AG10803 (cell line): ENCODE data around the gene PLEKHH2.

ENCODE experiments used
- DNase-seq: peaks from one replicate; pipeline ENCODE4 v3.0.0; 2010; ENCODE audit warnings: low read depth
- H3K4me3 ChIP-seq: 2 replicates; pipeline ENCODE4 v1.5.1; 2011; ENCODE audit warnings: mild to moderate bottlenecking, low read length, control low read depth
- TF ChIP-seq, protein P1 (sequence below): conservative IDR thresholded peaks from 2 replicates; pipeline ENCODE4 v1.5.1; 2011; ENCODE audit warnings: mild to moderate bottlenecking, low read length, control low read depth, inconsistent platforms

Gene PLEKHH2

DNA sequence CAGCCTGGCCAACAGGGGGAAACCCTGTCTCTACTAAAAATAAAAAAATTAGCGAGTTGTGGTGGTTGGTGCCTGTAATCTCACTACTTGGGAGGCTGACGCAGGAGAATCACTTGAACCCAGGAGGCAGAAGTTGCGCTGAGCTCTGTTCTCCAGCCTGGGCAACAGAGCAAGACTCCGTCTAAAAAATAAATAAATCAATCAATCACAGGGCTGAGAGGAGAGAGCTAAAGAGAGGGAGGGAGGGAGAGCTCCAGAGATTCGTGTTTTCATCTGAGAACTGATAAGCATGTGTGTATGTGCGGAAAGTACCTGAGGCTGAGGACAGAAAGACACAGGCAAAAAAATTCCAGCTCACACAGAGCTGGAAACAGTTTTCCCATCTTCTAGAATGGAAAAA lies 99.6 kb downstream of the PLEKHH2 start:
- TF ChIP-seq, protein P1, sequence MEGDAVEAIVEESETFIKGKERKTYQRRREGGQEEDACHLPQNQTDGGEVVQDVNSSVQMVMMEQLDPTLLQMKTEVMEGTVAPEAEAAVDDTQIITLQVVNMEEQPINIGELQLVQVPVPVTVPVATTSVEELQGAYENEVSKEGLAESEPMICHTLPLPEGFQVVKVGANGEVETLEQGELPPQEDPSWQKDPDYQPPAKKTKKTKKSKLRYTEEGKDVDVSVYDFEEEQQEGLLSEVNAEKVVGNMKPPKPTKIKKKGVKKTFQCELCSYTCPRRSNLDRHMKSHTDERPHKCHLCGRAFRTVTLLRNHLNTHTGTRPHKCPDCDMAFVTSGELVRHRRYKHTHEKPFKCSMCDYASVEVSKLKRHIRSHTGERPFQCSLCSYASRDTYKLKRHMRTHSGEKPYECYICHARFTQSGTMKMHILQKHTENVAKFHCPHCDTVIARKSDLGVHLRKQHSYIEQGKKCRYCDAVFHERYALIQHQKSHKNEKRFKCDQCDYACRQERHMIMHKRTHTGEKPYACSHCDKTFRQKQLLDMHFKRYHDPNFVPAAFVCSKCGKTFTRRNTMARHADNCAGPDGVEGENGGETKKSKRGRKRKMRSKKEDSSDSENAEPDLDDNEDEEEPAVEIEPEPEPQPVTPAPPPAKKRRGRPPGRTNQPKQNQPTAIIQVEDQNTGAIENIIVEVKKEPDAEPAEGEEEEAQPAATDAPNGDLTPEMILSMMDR = no peak
- no peak for DNase-seq
- no peak overlapping the region for H3K4me3 ChIP-seq

DNA sequence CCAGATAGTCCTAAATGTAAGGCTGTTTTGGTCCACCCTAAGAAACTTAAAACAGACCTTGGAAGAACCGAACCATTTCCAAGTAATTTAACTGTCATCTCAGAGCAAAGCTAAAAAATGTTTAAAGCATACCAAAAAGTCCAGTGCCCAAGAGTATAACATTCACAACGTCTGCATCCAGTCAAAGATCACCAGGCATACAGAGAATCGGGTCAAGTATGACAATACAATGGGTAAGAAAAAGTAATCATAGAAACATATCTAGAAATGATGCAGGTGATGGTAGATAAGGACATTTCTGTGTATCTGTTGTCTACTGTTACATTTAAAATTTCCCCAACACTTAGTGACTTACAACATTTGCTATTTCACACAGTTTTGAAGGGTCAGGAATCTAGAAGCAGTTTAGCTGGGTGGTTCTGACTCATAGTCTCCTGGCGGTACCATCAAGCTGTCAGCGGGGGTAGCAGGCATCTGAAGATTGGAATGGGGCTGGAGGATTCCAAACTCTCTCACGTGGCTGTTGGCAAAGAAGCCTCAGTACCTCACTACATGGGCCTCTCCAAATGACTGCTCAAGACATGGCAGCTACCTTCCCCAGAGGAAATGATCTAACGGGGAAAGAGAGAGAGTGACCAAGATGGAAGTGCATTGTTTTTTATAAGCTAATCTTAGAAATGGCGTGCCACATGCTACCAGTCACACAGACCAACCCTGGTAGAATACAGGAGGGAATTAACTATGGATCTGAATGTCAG lies 100.2 kb downstream of the PLEKHH2 start:
- peak; percentile 92 for DNase-seq
- no peak overlapping the region for H3K4me3 ChIP-seq
- TF ChIP-seq, protein P1 = no peak

DNA sequence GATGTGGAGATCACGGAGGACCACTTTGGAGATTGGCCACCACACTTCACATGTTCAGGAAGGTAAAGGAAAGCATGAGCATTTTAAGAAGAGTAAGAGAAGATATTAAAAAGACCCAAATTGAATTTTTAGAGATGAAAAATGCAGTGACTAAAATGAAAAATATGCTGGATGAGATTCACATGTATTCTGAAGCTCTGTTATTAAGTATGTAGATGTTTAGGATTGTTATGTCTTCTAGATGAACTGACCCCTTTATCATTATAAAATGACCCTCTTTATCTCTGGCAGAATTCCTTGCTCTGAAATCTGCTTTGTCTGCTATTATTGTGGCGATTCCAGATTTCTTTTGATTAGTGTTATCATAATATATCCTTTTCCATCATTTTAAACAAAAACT lies 100.8 kb downstream of the PLEKHH2 start:
- TF ChIP-seq, protein P1 = no peak
- H3K4me3 ChIP-seq = no peak overlapping the region
- DNase-seq = no peak

DNA sequence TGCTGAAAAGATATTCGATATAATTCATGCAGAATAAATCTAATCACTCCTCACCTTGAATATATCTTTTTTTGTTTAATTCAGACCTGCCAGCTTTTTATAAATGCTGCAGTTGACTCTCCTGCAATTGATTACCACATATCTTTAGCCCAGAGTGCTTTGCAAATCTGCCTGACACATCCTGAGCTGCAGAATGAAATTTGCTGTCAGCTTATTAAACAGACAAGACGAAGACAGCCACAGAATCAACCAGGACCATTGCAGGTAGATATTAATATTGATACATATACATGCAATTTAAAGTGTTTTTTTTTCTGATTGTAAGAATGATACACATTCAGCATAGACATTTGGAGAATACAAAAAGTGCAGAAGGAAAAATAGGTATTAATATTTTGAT lies 101.2 kb downstream of the PLEKHH2 start:
- no peak for DNase-seq
- TF ChIP-seq, protein P1 = no peak
- H3K4me3 ChIP-seq = no peak overlapping the region

DNA sequence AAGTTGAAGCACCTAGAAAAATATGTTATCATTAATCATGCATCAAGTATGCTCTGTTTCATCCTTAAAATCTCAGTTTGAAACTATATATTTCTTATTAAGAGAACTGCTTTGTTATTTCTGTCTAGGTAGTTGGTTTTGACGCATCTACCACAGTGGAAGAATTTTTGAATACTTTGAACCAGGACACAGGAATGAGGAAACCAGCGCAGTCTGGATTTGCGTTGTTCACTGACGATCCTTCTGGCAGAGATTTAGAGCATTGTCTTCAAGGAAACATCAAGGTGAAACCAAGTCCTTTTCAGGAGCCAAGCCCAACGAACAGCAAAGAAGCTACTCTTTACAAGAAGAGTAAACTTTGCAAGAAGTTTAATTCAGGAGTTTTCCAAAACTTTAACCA lies 106.6 kb downstream of the PLEKHH2 start:
- TF ChIP-seq, protein P1 = no peak
- H3K4me3 ChIP-seq = no peak overlapping the region
- DNase-seq = no peak

DNA sequence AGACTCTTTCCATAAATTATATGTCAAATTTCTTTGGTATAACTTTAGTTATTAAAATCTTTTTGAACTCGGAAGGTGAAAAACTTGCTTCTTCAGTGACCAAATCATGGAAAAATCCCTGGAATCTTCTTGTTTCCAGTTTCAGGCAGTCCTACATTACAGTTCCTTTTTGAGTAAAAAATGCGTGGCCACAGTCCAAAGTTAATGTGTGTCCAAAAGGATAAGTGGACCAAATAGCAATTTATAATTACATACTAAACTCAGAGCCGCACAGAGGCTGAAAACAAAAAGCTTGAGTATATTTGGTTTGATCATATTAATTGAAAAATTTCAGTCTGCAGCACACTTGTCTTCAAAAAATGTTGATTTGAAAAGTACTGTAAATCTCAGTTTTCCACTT lies 108.4 kb downstream of the PLEKHH2 start:
- TF ChIP-seq, protein P1 = no peak
- no peak overlapping the region for H3K4me3 ChIP-seq
- peak; percentile 77 for DNase-seq

DNA sequence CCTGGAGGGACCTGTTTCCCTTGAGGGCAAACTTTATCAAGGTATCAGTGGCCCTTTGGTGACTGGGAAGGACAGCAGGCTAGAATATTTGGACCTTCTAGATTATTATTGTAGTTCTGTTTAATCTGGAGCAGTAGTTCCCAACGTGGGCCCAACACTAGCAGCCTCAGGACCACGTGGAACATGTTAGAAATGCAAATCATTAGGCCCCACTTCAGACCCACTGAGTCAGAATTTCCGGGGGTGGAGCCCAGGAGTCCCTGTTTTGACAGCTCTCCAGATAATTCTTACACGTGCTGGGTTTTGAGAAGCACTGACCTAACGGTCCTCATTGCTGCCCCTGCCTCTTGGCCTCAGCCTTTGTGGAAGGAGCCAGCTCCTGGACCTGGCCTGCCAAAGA lies 111.3 kb downstream of the PLEKHH2 start:
- no peak overlapping the region for H3K4me3 ChIP-seq
- TF ChIP-seq, protein P1 = no peak
- DNase-seq = no peak
